GM21786 (cell line): ENCODE data around the gene VAT1L.

Experiments
- ATAC-seq: cut with Tn5 transposase; IDR thresholded peaks from one replicate; pipeline ENCODE4 v1.9.1; 2021; ENCODE audit not compliant: unreplicated experiment

Gene VAT1L

DNA sequence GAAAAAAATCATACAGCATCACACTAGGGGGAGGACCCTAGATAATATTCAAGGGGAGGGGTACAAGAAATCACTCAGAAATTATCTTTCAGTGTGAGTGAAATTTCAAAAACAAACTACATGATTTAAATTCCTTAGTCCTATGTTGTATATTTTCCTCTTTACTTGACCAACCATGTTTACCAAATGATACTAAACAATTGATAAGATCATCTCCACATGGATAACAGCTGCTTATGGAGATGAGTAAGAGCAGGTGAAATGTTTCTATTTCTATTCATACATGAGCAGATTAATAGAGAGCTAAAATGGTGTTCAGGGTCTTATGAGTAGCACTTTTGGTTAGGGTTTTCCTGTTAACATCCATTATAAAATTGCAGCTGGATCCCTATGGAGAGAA, 7.3 kb upstream of the VAT1L start:
- no peak for ATAC-seq

DNA sequence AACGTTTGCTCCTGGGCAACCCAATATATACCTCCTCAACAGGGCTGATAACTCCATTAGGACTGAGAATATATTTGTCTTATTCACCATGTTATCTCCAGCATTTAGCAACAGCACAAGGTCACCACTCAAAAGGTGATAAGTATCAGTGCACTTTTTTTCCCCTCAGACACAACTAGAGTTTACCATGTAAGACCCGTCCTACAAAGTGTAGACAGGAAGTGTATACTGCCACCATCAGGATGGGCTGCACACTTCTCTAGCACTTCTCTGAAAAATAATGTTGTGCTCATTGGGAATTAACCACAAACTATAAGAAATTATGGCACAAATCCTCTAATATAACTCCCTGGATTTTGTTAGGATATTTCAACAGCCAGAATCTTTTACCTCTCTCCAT, 5.7 kb upstream of the VAT1L start:
- ATAC-seq = no peak

- no peak for ATAC-seq
These were observed 3.7 kb upstream of the VAT1L start for GRCh38 chr16:77784441-77785372.

DNA sequence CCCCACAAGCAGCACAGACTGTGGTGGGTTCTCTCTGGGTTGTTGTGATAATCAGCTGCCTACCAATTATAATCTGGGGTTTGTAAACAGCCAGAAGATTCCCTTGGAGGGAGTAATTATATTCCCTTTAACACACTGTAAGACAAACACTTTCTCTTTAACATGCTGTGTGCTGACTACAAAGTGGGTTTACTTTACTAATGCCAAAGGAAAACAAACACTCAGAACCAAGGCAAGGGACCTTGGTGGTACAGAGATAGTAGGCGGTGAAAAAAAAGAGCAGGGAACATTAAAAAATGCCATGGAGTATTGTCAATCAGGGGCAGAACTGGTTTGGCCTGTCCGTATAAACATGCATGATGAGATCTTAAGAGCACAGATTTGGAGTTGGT, 3.0 kb upstream of the VAT1L start:
- ATAC-seq = no peak

GRCh38 chr16:77786186-77786847, 2.0 kb upstream of the VAT1L start:
- ATAC-seq = no peak

- ATAC-seq = no peak
These were observed 912 bp upstream of the VAT1L start for GRCh38 chr16:77787452-77787851.

GRCh38 chr16:77789085-77790008, 983 bp downstream of the VAT1L start:
- no peak for ATAC-seq

- ATAC-seq = no peak
These were observed 1.6 kb downstream of the VAT1L start for GRCh38 chr16:77790009-77790372.

DNA sequence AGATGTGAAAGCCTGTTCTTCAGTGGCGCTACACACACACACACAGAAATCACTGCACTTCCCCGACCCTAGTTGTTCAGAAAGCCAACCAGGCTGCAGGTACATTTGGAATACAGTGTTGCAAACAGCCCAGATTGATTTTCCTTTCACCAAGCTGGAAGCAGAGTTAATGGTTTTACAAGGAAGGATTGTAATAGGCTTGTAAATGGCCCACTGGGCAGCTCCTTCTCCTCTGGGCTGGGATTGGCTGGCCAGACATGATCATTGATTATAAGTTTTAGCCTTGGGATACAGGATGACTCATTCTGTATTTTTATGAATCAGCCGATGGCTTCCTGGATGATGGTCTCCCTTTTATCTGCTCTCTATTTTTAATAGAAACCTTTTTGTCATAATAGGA, 2.5 kb downstream of the VAT1L start:
- ATAC-seq = no peak

GRCh38 chr16:77793417-77793816, 5.1 kb downstream of the VAT1L start:
- ATAC-seq = no peak

DNA sequence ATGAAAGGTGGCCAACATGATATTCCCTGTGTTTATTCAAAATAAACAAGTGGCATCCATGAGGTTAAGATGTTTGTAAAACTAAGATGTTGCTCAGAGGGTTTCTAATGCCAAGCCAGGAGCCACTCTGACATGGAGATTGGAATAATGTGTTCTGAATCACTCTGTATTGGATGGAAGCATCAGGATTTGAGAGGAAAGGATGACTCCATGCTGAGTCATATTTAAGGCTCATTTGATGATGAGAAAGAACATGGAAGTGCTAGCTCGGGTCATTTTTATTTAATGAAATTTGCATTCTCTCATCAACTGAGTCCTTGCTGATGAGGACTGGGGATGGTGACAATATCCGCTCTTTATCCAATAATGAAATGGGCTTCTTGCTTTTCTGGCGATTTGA, 6.2 kb downstream of the VAT1L start:
- no peak for ATAC-seq

GRCh38 chr16:77801817-77802216, 13.5 kb downstream of the VAT1L start:
- no peak for ATAC-seq

GRCh38 chr16:77805398-77805797, 17.0 kb downstream of the VAT1L start:
- no peak for ATAC-seq

- no peak for ATAC-seq
These were observed 18.7 kb downstream of the VAT1L start for GRCh38 chr16:77807021-77807420.

DNA sequence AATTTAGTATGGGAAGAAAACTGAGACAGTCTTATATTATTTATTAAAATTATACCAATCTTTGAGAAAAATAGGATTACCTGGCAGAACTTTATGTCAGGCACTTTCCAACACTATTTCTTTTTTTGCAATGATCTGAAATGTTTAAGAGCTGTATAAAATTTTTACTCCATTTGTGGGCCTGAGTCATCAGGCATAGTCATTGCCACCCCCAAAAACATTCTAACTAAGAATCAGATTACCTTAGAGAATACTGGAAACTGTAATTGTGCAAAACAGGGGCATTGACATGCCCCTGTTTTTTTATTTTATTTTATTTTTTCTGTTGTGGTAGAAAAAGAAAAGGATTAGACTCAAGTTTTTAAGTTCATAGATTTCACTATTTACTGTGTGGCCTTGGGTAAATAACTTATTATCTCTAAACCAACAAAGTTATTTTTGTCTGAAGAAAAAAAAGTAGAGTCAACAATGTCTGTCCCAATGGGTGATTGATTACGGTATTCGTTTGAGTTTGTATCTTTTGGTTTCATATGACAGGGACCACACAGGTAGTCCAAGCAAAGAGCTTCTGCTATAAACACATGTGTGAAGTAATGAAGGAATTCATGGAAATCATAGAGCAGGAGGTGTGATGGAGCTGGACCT, 24.6 kb downstream of the VAT1L start:
- ATAC-seq = no peak

DNA sequence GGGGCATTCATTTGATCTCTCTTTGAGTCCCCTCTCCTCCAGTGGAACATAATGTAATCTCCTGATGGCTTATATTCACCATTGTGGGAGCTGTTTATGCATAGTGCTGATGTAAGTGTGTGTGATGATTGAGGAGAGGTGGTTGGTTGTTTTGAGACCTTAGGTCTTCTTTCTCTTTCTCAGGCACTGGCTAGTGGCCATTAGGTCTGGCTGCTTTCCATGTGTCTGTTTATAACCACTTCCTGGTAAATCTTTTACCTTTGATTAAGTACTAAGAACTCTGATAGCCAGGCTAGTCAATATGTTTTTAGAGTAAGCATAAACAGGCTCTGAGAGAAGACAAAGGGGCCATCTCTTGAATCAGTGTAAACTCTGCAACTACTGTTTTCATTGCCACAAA, 27.9 kb downstream of the VAT1L start:
- ATAC-seq = no peak

DNA sequence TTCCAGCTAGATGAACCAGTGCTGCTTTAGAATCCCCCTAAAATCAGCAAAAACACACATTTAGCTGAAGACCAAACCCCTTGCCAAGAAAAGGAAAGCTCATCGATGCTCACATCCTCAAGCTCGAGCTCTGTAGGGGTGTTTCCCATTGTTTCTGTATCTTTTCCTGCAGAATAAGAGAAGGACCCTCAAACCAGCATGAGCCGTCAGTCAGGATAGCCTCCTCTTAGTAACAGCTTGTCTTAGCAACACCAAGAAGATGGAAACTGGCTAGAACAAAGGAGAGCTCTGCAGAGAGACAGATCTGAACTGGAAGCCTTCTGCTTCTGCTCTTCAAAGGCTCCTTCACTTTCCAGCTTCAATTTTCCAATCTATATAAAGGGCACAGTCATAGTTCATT, 32.0 kb downstream of the VAT1L start:
- ATAC-seq = no peak

DNA sequence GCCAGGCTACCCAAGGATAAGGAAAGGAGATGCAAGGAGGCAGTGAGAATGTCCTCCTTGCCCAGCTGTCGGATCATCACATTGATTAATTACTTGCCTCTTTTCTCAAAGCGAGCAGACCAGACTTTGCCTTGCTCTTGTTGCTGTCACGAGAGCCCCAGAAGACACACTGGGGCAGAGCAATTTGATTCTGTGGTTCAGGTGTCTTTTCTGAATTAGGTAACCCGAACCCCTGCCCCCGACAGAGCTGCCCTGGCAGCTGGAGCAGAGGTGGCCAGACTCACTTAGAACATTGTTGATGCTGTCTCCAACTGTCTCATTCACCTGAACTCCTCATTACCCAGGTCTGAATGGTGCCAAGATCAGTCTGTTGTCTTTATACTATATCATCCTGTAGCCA, 34.3 kb downstream of the VAT1L start:
- ATAC-seq = no peak

DNA sequence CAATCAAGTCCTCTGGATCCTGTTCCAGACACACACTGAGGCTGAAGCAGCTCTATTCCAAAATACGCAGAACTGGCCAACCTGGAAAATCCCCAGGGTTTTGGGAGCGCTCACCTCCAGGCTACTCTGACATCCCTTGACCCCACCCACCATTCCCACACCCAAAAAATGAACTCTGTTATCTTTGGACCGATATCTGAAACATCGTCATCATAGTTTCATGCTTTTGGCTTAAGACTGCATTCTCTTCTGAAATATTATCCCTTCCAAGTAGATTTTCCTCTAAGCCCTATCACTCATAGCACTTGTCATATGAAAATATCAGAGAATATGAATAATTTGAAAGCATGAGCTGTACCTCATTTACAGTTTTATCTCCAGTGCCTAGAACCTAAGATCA, 34.7 kb downstream of the VAT1L start:
- ATAC-seq = no peak

DNA sequence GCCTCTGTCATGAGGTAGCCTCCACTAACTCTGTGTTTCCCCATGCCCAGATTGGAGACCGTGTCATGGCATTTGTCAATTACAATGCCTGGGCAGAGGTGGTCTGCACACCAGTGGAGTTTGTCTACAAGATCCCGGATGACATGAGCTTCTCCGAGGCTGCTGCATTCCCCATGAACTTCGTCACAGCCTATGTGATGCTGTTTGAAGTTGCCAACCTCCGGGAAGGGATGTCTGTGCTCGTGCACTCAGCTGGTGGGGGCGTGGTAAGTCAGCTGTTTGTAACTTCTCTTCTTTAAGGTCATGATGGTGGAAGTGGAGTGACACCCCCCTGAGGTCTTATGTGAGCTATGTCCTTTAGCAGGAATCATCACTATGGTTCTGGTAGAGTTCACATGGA, 36.8 kb downstream of the VAT1L start:
- no peak for ATAC-seq

DNA sequence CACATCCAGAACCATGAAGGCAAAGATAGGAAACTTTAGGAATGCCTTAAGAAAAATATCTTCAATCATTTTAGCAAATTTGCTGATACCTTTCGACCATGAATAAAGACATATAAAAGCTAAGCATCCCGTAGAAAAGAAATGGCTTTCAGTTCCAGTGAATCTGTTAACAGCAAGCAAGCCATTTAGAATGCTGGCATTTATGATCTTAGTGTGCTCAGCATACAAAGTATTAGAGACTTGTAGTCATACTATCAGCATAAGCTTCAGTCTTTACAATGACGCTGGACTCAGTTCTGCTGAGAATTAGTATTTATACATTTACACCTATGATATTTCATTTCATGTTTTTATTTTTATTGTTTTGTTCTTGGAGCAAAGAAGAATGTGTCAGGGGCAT, 38.7 kb downstream of the VAT1L start:
- no peak for ATAC-seq
